ENCODE results near the gene TBC1D5.

Gene TBC1D5

DNA sequence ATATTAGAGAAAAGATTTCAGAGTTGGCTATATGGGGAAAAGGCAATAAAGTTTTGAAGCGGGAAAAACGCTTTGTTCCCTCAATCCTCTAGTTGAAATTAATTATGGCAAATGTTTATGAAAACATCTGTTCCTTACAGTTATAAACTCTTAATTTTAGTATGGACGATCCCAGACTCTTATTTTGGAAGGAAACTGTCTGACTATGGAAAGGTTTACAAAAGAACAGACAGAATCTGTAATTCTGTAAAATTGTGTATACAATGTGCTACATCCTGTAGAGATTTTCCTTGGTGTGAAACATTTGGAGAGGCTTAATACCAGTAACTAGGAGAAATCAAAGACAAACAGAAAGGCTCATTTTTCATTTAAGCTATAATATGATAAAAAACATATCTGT is 311.8 kb downstream of the TBC1D5 start:
- DNase-seq = no peak
- Mint-ChIP-seq H3K27me3 (ENCODE audit: low read depth, poor library complexity) (no peaks in the 10 kb centered on the region), H3K27ac (no peak overlapping the region), H3K9me3 (no peaks in the 10 kb centered on the region), H3K36me3 (ENCODE audit: low read depth) (no peaks in the 10 kb centered on the region), H3K4me3 (no peak overlapping the region), H3K4me1 (no peaks in the 10 kb centered on the region)
- TF ChIP-seq, protein P1, sequence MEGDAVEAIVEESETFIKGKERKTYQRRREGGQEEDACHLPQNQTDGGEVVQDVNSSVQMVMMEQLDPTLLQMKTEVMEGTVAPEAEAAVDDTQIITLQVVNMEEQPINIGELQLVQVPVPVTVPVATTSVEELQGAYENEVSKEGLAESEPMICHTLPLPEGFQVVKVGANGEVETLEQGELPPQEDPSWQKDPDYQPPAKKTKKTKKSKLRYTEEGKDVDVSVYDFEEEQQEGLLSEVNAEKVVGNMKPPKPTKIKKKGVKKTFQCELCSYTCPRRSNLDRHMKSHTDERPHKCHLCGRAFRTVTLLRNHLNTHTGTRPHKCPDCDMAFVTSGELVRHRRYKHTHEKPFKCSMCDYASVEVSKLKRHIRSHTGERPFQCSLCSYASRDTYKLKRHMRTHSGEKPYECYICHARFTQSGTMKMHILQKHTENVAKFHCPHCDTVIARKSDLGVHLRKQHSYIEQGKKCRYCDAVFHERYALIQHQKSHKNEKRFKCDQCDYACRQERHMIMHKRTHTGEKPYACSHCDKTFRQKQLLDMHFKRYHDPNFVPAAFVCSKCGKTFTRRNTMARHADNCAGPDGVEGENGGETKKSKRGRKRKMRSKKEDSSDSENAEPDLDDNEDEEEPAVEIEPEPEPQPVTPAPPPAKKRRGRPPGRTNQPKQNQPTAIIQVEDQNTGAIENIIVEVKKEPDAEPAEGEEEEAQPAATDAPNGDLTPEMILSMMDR (IDR thresholded peaks at IDR 0.05) = no peak

DNA sequence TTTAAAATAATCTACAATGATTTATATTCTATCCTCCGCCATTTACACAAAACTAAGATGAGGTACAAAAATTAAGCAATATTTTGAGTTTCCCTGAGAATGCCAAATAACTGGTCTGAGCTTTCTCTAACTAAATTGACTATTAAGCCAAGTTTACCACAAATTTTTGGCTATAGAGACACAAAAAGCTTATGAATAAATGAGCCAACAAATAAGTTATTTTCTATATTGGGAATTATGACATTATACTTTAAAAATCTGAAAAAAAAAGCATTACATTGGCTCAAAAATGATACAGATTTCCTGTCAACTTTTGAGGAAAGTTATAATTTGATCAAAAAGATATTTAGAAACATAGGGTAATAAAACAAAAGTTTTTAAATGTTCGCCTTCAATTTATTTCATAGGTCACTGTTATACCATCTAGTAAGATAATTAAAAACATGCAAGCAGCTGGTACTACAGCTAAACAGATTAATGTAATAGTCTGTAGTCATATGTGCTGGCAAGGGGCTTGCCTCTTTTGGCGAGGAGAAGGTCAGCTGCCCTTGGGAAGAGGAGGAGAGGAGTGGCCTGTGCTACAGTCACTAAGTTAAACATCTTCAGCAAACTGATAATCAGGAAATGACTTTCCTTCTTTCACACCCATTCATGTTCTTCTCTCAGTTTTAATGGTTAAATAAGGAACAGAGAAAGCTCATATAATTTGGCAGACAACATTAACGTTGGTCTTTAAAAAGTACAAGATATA is 318.5 kb downstream of the TBC1D5 start:
- Mint-ChIP-seq H3K27me3 (ENCODE audit: low read depth, poor library complexity) (peaks cover 4% of the 10 kb centered on the region), H3K27ac (no peak overlapping the region), H3K4me3 (no peak overlapping the region), H3K4me1 (peaks cover 12% of the 10 kb centered on the region), H3K36me3 (ENCODE audit: low read depth) (no peaks in the 10 kb centered on the region), H3K9me3 (no peaks in the 10 kb centered on the region)
- no peak for DNase-seq
- TF ChIP-seq, protein P1 (IDR thresholded peaks at IDR 0.05) = no peak

DNA sequence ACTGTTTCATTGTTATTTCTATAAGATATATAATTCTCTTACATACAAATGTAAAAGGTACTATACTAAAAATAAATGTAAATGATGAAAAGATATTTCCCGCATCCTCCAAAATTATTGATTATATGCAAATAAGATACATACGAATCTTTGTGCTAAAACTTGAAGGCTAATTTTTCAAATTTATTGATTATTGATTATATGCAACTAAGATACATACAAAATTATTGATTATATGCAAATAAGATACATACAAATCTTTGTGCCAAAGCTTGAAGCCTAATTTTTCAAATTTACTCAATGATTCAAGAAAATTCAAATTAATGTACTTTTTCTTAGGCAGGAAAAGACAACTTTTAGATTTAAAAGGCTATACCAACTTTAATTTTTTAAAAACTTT is 319.8 kb downstream of the TBC1D5 start:
- Mint-ChIP-seq H3K27ac (no peak overlapping the region), H3K27me3 (ENCODE audit: low read depth, poor library complexity) (peaks cover 4% of the 10 kb centered on the region), H3K4me3 (no peak overlapping the region), H3K36me3 (ENCODE audit: low read depth) (no peaks in the 10 kb centered on the region), H3K4me1 (peaks cover 12% of the 10 kb centered on the region), H3K9me3 (no peaks in the 10 kb centered on the region)
- TF ChIP-seq, protein P1 (IDR thresholded peaks at IDR 0.05) = no peak
- no peak for DNase-seq

DNA sequence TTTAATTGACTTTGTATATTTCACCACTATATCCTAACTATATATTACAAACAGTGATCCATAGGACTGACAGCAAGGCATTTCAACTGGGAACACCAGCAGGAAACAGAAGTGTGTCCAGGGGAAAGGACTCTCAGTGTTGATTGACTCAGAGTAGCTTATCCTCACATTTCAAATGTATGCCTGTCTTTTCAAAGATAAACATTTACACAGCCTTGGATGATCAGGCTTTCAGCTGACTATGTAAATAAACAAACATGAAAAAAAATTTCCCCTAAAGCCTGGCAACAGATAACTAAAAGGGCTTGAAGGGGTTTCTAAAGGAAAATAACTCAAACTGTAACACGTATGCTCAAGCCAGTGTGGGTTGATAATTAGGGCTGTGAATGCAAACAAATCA is 321.8 kb downstream of the TBC1D5 start:
- Mint-ChIP-seq H3K36me3 (ENCODE audit: low read depth) (no peaks in the 10 kb centered on the region), H3K9me3 (no peaks in the 10 kb centered on the region), H3K4me3 (no peak overlapping the region), H3K4me1 (peaks cover 12% of the 10 kb centered on the region), H3K27me3 (ENCODE audit: low read depth, poor library complexity) (peaks cover 4% of the 10 kb centered on the region), H3K27ac (no peak overlapping the region)
- TF ChIP-seq, protein P1 (IDR thresholded peaks at IDR 0.05) = no peak
- no peak for DNase-seq

DNA sequence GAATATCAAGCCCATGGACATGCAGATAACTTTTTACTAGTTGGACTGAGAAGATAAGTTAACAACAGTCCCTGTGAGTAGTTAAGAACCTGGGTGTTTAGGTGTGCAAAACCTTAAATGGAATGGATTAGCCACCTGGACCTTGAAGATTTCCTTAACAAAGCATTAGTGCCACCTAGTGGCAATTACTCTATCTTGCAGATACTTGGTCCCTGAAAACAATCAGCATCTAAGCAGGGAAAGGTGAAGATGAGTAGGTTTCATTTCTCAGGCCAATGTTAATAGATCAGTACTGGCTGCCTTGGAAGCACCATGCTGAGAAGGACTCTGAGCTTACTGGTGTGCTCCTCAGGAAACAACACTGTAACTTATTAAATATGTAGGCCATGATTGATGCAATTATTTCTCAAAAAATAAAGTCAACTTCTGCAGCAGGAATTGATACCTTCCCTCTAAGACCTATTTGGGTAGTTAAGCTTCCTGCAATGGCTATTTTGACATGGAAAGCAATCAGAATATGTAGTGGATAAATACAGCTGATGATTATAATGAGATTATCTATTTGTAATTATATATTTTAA is 329.4 kb downstream of the TBC1D5 start:
- H3K4me1 Mint-ChIP-seq = no peaks in the 10 kb centered on the region
- H3K4me3 Mint-ChIP-seq = no peak overlapping the region
- DNase-seq = peak; percentile 7
- no peak overlapping the region for H3K27ac Mint-ChIP-seq
- H3K27me3 Mint-ChIP-seq (ENCODE audit: low read depth, poor library complexity) = no peaks in the 10 kb centered on the region
- TF ChIP-seq, protein P1 (IDR thresholded peaks at IDR 0.05) = peak; percentile 70
- H3K9me3 Mint-ChIP-seq = no peaks in the 10 kb centered on the region
- no peaks in the 10 kb centered on the region for H3K36me3 Mint-ChIP-seq (ENCODE audit: low read depth)

Measured in nephron progenitor cell (in vitro differentiated cells).